GM18870 (cell line): ENCODE data around the gene TUT1.
"Not testable (repeated sequence)": the region's sequence is repeated elsewhere in the genome, so short reads cannot be mapped to it uniquely, and the experiment has no call there.

Experiments used
- ATAC-seq: cut with Tn5 transposase; IDR thresholded peaks from one replicate; pipeline ENCODE4 v1.9.1; 2021; ENCODE audit warnings: moderate library complexity; ENCODE audit not compliant: unreplicated experiment

TUT1 gene

DNA sequence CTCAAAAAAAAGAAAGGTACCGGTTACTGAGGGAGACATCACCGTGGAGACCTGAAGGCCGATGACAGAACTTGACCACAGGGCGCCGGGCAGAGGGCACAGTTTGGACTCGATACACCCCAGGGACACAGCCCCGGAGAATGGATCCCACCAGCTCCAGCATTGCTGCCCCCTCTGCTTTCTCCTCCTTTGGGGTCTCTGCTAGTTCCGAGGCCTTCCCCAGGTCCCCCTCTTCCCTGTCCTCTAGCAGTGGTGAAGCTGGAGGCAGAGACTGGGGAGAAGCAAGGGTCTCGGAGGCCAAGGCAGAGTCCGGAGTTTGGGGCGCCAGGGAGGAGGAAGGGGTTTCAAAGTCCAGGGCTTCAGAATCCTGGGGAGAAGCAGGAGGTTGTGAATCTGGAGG is 12.8 kb downstream of the TUT1 start:
- ATAC-seq = no peak

DNA sequence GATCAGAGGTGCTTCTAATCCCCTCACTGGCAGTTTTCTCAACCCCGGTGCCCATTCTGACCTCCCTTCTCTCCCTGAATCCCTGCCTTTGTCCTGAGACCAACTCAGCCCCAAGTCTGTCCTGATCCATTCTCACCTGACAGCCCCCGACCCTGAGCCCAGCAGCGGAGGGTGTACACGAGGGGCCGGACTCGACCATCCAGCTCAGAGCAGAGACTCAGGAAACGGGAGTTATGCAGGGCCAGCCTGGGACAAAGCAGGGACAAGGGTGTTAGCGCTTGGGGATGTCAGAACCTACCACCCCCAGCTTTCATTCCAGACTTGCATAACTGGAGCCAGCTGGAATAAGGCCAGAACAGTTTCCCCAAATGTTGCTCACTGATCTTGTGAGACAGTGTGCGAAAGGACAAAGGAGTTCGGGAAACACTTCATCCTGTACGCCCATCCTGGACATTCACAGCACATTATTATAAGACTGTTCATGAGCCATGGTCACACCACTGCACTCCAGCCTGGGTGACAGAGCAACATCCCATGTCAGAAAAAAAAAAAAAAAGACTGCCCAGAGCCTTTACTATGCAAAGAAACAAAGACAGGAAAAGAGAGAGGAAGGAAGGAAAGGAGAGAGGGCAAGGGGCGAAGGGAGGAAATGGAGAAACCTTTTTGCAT is 14.1 kb downstream of the TUT1 start:
- no peak for ATAC-seq

DNA sequence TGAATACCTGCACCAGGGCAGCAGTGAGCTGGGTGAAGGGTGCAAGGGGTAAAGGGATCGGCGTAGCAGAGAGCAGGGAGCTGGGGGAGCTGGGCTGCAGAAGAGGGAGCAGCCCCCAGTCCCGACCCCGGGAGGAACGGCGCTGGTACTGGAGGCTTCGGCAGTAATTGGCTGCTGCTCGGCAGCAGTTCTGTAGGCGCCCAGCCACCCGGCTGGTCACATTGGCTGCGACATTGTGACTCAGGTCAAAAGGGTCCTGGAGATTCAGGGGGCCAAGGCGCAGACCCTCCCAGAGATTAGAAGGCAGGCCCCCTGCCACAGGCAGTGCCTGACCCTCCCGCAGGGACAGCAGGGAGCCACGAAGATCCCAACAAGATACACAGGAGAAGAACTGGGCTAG is 15.5 kb downstream of the TUT1 start:
- ATAC-seq = no peak

DNA sequence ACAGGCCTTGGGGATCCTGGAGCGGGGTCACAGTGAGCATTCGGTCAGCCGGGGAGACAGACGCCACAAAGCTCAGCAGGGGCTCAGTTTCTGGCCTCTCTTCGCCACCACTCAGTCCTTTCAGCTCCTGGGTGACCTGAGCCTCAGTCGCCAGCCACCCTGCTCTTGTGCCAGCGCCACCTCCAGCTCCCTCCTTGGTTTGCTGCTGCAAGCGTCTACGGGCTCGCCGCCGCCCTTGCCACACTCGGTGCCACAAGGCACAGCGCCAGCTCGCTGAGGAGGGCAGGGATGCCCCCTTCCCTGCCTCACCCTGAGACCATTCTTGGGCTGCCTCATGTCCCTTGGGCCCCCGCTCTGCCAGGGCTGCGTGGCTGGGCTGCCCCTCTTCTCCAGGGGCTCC is 16.2 kb downstream of the TUT1 start:
- ATAC-seq = no peak

DNA sequence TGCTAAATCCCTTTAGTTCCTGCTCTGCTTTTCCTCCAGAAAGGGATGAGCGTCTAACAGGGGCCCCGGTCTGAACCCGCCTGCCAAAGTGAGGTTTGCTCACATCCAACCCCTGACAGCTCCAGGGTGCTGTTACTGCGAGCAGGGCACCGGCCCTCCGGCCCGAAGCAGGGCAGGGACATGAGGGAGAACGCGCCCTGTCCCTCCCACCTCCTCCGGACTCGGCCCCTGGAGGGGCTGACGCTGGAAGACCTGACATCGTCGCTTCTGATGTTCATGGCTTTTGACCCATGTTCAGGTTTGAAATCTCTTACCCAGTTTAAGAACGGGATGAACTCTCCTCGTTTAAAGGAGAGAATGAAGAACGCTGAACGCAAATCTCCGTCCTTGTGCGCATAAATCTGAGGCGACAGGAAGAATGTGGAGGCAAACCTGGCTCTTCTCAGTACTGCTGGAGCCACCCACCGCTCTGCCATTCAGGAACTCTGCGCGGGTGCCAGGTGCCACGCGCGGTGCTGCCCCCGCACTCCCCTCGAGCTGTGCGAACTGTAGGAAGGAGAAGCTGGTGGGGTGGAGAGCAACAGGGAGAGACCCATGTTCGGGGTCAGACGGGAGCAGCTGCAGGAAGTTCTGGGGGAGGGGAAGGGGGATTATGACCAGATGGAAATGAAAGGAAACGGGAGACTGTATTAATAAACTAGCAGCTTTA is 16.8 kb downstream of the TUT1 start:
- no peak for ATAC-seq

DNA sequence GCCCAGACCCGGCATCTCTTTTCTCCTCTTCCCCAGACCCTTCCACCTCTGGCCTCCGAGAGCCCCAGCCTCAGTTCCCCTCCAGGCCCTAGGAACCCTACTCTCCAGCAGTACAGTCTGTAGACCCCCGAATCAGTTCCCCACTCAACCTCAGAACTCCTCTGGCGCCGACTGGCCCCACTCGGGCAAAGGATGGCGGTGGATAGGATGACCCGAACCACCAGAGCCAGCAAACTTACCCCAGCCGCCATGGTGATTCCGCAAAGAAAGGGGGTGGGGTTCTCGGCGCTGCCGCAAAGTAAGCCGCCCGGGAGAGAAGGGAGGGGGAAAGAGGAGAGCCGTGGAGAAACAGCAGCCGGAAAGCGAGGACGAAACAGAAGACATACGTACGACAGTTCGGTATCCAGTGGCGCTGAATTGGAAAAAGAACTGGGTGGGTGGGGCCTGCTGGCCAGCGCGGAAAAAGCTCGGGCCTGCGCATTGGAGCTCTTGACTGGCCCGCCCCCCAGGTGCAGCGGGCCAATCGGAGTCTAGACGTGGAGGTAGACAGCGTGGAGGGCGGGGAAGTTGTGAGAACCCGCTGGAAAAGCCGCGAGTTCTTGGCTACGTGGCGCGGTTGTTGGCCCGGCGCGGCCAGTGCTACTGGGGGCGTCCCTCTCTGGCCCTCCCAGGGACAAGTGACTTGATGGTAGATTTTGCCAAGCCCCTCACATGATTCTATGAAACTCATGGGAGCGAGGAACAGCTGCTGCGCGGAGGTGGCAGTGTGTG is 17.5 kb downstream of the TUT1 start, which contains the start of gene EEF1G:
Gene EEF1G (minus strand): TSS at position 300 of the 771 bp plus-strand sequence. CDS start 49 bp downstream, at position 251.
- peak; percentile 90 for ATAC-seq

DNA sequence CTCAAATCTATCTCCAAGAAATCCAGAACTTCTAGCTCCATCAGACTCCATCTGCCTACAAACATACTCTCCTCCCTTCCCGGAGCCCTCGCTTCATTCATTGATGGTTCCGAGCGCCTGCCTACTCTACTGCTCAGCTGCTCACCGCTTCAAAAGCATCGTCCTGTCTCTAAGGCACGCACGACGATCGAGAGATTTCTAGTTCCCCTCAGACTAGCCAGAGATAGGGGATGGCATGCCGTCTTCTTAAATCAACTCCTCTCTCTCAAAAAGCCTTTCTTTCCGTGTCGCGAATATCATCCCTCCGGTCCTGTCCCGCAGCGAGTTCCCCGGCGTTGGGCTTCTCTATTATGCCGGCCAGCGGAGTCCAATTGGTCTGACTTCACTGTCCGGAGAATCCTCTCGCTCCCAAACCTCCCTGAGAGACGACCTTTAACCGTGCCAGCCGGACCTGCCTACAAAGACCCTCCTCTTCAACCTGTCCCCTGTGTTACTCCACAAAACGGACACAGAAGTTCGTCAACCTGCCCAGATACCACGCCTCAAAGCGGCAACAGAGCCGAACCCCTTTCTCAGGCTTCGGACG is 18.2 kb downstream of the TUT1 start:
- no peak for ATAC-seq

DNA sequence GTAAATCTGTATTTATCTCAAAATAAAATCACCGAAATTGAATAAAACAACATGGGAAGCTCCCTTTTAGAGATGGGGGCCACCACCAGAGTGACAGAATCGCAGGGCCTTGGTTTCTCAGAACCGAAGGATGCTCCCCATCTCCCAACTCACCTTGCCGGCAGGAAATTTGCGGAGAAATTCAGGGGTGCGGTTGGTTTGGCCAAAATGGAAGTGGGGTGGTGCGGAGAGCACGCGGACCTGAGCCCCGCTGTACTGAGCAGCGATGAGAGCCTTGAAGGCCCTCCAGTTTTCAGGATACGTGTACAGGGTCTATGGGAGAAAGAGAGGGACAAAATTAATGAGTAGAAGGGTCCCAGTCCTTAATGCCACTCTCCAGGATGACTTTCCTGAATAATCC is 18.9 kb downstream of the TUT1 start:
- ATAC-seq = no peak

DNA sequence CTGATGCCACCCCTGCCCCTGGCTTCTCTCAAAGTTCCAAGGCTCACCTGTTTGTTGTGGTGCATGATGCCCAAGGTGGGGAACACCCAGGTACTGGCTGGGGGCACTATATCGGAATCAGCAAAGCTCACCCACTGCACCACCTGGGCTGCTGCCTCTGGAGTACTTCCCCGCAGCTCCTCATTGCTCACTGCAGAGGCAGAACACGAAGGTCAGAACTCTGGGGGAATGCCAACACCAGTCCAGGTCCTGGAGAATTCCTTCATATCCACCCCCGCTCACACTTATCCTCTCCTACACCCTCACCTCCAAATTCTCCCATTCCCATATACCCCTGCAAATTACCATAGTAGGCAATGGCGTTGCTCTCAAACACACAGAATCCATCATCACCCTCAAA is 19.8 kb downstream of the TUT1 start:
- ATAC-seq = not testable (repeated sequence)

DNA sequence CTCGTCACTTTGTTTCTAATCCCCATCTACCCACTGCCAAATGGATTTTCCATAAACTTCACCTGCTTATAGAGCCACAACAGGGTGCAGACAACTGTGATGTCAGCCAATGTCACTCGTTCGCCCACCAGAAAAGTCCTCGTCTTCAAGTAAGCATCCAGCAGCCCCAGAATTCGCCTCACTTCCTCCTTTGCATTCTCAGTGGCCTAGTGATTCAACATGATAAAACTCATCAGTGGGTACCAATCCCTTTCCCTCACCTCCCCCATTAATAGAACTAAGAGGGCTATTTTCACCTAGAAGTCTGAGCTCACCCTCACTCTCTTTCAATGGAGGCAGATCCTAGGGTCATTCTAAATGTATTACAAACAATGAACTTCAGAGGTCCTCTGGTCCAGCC is 20.4 kb downstream of the TUT1 start:
- not testable (repeated sequence) for ATAC-seq

DNA sequence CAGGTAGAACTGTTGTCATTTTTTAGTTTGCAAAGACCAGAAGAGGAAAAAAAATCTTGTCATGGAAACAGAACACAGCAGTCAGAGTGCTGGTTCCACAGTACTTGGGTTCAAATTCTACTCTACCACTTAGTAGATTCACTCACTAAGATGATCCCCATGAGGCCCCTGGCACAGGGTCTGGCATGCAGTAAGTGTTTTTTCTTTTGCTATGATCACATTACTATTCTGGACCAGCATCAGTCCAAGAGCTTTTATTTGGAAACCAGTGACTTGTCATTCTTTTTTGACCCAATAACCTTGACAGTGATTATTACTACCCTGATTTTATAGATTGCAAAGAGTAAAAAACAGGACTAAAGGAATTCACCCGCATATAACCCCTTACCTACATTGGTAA is 21.7 kb downstream of the TUT1 start:
- no peak for ATAC-seq

DNA sequence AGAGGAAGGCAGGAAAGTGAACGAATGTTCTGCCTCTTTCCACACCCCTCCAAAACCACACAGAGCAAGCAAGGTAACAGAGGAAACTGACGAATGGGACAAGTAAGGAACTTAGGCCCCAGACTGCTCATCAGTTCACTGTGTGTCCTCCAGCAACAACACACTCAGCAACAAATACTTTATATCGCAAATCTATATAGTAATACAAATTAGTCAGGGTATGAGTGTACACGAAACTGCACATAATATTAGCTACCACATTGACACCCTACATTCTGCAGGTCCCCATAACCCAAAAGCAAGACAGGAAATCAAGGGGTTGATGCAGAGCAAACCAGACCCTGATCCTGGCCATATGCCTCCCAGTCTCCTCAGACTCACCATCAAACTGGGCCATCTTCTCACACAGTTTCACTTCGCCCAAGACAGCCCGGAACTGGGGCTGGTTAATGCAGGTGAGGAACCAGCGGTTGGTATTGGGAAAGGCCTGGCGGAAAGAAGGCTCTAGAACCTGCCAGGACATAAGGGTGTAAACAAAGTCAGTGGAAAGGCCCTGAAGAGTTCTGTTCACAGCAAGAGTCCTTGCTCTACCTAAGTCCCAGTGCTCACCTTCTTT is 24.2 kb downstream of the TUT1 start:
- ATAC-seq = no peak

DNA sequence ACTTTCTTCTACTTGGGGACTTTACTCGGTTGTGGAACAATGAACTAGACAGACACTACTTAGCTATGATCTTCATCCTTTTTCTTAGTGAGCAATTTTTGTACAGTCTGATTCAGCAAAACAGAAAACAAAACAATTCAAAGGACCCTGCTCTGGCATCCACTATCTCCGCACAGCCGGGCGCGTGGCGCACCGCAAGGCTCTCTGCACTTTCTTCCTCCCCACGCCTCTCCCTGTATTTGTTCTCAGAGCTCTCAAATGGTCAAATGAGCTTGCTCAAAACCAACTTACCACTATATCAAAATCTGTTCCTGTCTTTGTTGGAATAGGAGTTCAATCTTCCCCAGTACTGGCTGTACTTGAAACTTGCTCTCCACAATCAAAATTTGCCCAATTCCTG is 25.1 kb downstream of the TUT1 start:
- ATAC-seq = no peak

DNA sequence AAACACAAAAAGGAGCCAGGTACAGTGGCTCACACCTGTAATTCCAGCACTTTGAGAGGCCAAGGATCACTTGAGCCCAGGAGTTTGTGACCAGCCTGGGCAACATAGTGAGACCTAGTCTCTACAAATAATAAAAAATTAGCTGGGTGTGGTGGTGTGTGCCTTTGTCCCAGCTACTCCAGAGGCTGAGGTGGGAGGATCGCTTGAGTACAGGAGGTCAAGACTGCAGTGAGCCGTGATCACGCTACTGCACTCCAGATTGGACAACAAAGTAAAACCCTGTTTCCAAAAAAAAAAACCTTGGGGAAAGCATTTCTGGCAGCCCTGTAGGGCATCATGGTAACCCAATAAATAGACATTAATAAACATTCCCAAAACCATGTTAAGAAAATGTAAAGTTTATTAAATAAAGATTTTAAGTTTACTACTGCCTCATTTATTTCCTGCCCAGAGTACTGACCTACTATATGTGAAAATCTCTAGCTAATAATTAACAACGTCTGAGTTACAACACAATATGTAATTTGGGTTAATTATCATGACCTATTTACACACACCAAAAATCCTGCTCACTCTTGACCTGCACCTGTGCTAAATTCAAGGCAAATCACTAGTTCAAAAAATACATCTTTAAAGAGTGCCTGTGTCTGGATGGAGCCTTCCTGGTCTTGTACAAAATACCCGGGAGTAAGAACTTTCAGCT is 26.1 kb downstream of the TUT1 start:
- no peak for ATAC-seq

DNA sequence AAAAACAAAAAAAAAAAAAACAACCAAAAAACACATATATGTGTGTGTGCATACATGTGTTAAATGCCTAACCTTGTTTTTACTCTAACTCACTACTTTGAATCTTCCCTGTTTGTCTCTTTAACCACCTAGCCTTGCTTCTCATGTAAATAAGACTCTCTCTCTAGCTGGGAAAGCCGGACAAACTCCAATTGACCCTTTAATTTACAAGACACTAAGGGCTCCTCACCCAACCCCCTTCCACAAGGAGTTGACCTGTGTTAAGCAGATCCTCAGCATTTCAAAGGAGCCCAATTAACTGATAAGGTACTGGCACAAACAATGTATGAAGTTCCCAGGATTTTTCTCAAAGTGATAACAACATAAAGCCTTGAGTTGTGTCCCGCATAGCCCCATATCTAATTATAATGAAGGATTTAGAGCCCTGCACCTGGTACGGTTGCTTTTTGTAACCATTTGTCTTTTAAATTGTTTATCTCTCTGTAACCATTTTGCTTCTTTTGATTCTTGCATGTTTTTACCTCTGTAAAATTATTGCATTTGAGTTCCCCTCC is 29.6 kb downstream of the TUT1 start:
- not testable (repeated sequence) for ATAC-seq

DNA sequence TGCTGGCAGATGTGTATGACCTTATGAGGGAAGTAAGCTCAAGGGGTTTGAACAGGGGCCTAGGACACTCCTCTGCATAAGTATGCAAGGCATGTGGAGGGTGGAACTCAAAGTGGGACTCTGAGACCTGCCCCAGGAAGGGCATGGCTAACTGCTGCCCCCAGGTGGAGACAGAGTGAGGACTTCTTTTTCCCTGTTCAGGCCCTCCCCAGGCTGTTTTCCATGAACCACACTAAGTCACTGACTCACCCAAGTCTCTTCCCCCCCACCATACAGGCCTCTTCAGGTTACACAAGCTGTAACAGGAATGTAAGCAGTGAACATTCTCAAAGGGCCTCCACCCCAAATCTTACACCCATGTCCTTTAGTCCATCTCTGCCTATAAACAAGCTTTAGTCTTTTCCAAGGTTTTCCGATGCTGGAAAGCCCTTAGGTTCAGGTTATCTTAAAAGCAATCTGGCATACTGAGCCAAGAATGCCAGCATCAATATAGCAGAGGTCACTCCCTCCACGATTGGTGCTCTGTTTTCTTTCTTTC is 30.7 kb downstream of the TUT1 start:
- no peak for ATAC-seq

DNA sequence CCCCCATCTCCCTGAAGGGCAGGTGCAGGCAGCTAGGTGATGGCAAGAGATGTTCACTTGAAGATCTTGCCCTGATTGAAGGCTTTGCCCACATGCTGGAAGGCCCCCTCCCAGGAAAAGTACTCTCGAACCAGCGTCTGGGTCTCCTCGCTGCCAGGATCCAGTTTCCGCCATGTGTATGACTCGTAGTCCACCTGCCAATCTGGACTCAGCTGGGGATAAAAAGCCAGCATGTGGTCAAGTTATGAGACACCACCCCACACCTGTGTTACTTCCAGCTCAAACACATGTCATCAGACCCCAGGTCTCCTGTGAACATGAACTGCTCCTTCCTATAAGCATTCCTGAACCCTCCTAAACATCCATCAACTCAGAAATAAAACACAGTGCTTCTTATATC is 31.7 kb downstream of the TUT1 start:
- not testable (repeated sequence) for ATAC-seq

DNA sequence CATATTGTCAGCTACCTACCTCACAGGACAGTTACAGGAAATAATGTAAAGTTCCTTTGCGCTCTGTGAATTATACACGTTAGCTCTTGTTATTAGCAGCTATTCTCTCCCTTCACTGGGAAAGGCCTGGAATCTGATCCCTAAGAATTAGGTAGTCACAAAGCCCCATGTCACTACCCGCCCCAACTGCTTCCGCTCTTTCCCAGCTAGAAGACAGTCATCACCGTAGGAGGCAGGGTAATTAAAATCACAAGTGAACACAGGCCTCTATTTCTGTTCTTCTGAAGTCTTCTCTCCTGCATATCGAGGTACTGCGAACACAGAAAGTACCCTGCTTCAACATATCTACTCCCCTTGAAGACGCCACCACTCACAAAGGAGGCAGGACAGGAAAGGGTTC is 32.1 kb downstream of the TUT1 start:
- ATAC-seq = no peak

DNA sequence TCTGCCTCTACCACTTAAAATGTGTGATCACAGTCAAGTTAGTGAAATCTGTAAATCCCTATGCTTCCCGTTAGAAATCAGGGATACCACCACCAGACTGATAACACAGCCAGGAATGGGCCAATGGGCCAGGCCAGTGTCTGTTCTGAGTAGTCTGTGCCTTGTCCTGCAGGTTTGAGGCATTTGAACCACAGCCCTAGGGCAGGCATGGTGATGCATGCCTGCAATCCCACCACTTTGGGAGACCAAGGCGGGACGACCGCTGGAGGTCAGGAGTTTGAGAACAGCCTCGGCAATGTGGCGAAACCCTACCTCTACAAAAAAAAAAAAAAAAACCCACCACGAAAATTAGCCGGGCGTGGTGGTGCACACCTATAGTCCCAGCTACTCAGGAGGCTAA is 32.7 kb downstream of the TUT1 start:
- ATAC-seq = no peak
